Globus pallidus (tissue), 1 donor: ENCODE results near the gene KXD1.
A peak's percentile ranks its signal among the peaks of the same experiment; 100 is the strongest.
"Not testable (repeated sequence)": the region's sequence is repeated elsewhere in the genome, so short reads cannot be mapped to it uniquely, and the experiment has no call there.

Experiments
- DNase-seq: peaks from one replicate; pipeline ENCODE4 v3.0.0-alpha.2; 2015; ENCODE audit warnings: low spot score

The KXD1 gene, protein sequence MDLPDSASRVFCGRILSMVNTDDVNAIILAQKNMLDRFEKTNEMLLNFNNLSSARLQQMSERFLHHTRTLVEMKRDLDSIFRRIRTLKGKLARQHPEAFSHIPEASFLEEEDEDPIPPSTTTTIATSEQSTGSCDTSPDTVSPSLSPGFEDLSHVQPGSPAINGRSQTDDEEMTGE

DNA sequence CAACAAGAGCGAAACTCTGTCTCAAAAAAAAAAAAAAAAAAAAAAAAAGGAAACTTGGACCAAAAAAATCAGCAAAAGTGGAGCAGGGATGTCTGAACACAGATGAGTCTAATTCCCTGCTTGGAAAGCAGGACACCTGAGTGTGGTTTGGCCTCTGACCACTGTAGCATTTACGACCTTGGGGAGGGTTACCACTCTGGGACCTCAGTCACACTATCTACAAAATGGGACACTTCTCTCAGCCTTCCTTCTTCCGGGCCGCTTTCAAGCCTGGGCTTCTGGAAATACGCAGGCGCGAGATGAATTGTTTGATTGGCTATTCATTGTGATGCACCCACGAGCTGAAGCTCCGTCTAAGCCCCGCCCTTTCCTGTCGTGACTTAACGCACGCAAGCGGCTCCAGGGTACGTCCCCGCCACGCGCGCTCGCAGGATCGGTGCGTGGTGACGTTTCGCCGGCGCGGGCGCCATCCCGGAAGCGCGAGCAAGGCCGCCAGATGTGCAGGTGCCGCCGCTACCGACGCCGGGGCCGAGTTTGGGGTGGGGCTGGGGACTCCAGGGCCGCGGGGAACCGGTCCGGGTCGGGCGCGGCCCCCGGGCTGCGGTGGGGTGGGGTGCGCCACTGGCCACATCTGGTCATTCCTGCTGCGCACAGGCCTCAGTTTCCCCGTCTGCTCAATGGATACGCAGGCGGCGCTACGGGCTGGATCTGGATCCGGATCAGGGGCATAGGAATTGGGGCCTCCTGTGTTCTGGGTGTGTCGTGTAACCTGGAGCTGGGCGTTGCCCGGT lies at the start of gene KXD1:
TSS of gene KXD1 (plus strand) at position 460 of the 791 bp plus-strand sequence. CDS start 4,187 bp downstream, outside the sequence.
- peak; percentile 98 for DNase-seq

DNA sequence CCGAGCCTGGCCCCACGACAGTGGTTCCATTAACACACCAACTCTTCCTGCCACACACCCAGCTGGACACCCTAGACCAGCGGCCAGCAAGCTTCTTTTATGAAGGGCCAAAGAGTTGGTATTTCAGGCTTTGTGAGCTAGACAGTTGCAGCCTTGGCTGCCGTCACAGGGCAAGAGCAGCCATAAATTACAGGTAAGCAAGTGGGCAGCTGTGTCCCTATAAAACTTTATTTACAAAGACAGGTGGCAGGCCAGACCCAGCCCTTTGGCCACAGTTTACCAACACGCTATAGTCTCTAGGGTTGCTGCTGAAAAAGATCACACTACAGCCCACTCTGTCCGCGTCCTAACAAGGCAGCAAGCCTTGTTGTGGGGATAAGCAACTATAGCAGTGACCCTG lies 49.1 kb upstream of the KXD1 start:
- no peak for DNase-seq

DNA sequence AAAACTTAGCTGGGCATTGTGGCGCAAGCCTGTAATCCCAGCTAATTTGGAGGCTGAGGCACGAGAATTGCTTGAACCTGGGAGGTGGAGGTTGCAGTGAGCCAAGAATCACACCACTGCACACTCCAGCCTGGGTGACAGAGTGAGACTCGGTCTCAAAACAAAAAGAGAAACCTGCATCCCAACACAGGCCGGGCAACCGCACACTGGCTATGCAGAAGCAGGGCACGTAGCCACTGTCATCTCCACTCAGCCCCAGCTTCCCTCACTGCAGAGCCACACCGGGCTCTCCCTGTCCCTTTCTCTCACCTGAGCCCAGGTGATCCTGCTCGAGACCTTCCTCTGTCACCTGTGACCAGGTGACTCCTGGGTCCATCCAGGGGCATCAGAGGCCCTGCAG lies 47.5 kb upstream of the KXD1 start:
- no peak for DNase-seq

DNA sequence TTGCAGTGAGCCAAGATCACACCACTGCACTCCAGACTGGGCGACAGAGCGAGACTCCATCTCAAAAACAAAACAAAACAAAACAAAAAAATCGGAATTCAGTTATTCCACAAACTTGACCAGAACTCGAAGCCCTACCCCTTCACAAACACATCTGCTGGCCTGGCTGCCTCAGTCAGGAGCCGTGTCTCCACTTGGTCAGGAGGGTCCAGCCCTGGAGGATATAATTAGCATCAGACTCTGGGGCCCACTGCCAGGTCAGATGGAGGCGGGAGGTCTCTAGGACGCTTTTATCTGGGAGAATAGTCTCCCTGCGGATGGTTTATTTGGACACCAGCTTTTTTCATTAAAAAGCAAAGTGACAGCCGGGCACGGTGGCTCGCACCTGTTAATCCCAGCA lies 43.8 kb upstream of the KXD1 start:
- DNase-seq = no peak

DNA sequence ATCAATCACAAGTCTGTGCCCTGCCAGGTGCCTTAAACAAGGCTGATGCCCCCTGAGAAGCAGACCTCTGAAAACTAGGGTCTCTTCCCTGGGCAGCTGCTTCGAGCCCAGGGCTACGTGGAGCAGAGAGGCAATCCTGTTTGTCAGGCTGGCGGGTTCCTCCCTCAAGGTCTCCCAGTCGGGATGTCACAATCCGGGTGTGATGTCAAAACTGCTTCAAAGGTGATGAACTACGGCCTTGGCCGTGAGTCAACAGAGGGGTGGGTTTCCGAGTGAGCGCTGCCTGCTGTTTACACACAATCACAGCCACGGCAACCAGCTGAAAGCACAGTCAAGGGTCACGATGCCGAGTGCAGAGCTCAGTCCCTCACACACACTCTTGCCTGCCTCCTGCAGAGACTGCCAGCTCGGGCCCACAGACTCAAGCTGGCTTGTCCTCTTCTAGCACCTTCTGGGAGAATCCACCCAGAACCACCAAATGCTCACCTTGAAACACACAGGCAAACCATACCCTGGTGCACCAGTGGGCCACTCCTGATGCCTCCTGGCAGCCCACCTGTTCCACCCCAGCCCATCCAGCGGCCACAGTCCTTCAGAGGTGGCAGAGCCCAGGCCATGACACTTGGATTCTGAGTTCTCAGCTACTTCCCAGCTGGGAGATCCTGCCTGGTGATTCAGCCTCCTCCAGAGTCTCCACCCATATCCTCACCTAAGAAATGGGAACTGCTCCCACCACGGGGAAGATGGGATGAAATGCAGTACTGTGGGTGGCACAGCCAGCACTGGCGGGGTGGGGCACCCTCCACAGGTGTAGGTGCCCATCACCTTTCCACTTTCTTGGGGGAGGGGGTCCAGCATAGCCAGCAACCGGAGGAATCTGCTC lies 42.6 kb upstream of the KXD1 start:
- no peak for DNase-seq

DNA sequence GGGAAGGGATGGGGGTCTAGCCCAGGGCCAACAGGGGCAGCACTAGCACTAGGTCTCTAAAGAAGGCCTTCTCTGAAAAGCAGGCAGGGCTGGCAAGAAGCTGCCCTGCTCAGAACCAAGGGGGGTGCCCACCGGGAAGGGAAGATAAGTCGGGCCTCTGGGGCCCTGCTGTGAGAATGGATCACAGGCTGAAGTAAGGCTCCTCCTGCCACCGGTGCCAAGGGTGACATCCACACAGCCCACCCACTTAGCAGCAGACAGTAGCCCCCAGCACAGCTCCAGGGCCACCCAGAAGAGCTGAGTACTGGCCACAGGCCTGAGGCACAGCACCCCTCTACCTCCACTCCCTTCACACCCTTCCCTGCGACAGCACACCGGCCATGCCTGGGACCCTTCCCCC lies 41.7 kb upstream of the KXD1 start:
- no peak for DNase-seq

DNA sequence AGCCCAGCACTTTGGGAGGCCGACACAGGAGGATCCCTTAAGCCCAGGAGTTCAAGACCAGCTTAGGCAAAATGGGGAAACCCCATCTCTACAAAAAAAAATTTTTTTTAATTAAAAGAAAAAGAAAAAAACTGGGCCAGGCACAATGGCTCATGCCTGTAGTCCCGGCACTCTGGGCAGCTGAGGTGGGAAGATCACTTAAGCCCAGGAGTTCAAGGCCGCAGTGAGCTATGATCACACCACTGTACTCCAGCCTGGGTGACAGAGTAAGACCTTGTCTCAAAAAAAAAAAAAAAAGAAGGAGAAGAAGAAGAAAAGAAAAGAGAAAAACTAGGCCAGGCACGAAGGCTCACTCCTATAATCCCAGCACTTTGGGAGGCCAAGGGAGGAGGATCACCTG lies 40.1 kb upstream of the KXD1 start:
- DNase-seq = no peak

DNA sequence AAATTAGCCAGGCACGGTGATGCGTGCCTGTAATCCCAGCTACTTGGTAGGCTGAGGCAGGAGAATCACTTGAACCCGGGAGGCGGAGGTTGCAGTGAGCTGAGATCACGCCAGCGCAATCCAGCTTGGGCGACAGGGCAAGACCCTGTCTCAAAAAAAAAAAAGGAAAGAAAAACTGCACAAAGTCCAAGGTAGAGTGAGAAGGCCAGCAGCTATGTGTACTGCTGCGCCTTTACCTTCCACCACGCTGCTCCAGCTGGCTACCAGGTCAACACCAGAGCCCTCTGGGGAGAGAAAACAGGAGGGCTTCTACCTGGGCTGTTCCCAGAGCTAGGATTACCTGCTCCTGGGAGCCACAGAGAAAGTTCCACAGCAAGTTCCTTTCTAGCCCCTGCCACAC lies 39.0 kb upstream of the KXD1 start:
- DNase-seq = no peak

DNA sequence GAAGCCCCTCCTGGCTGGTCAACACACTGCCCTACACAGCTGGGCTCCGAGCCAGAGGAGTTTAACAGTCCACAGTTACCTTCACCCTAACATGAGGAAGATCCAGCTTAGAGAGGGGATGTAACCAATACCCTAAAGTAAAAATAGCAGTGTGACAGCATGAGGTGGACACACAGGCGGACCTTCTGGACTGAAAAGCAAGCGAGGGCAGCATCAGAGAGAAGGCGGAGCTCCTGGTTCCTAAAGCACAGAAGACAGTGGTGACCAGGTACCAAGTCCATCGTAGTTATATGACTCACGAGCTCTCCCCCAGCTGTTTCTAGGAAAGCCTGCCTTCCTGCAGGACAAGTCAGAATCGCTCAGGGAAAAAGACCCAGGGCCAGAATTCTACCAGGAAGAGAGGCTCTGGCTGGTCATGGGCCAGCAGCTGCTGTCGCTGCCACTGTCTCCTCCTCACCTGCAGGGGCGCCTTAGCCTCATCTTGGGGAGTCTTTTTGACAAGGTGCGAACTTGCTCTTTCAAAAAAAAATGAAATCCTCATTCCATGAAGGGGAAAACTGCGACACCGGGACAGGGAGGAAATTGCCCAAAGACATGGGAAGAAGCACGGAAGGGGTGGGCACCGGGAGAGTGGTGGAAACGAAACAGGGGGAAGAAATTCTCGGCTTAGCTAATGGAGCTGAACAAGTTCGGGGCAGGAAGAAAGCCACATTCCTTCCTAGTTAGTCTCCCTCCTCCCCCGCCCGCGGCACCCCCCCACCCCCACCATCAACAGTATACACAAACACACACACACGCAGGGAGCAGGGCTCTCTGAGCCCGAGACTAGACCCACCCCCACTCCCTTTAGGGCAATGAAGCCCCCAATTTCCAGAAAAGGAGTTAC lies 37.5 kb upstream of the KXD1 start:
- no peak for DNase-seq

DNA sequence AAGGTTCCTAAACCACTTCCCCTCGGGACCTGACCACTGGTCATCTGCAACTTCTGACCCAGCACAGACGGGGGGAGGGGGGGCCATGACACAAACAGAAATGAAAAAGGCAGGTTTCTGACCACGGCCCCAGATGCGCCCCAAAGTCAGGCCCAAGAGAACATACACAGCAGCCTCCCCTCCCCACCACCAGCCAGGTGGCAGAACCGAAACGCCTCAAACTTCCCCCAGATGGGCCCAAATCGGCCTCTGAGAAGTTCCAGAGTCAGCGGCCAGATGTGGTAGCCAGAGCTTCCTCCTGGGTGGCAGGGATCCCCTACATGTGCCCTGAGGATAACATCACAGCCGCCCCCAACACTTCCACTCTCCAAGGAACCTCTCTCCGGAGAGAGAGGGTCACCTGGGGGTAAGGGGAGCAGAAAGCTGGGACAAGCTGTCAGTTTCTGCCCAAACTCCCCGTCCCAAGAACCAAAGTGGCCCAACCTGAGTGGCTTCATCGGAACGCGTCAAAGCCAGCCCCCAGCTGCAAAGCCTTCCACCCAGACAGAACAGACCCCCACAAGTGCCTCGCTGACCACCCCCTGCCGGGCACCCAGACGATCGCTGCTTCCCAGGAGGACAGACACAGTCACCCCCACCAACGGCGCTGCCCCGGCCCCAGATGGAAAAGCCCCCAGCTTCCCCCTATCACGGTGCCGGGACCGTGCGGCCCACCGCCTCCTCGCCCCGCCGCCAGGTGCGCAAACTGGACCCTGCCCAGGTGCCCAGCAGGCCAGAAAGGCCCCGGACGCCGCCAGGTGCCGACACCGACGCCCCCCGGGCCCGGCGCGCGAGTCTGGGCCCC lies 36.6 kb upstream of the KXD1 start:
- DNase-seq = no peak

DNA sequence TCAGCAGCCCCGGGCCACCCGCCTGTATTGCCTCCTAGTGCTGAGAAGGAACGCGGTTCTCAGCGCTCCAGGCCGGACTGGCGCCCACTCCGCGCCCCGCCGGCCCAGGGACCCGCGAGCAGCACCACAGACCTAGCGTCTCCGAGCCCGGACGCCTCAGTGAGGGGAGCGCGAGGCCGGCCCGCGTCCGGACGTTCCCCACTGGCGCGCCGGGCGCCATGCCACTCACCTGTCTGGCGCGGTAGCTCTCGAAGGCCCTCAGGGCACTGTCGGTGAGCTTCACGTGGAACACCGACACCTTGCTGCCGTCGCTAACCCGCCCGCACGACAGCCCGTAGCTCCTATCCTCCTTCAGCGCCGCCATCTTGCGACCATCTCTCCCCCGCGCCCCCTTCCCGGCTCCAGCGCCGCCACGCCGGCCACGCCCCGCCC lies 36.0 kb upstream of the KXD1 start, which contains the start of gene ELL:
TSS of gene ELL (minus strand) at position 379 of the 432 bp plus-strand sequence. CDS start at position 364, 15 bp downstream.
- DNase-seq = no peak

DNA sequence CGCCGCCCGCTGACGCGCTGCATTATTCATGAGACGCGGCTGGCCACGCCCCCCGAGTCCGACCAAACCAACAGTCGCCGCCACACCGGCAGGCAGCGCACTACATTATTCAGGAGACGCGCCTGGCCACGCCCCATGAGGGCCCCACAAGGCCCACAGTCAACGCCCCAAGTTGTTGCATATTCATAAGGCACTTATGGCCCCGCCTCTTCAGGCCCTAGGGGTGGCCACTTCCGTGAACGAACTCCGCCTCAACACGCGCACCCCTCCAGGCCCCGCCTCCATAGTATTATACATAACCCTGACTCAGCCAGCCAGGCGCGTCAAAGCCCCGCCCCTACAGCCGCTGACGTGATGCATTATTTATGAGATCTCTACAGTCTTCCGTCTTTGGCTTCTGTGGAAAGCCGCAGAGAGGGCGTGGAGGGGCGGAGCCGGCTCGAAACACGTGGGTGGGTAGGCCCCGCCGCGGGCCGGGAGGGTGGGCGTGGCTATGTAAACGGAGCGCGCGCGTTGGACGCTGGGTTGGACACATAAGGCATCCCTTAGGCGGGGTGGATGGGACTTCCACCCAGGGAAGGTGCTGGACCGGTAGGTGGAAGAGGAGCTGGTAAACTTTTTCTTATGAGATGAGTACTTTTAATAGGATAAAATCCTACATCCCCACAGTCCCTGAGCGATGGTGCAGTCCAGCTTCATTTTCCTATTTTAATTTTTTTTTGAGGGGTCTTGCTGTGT lies 35.4 kb upstream of the KXD1 start:
- DNase-seq = peak; percentile 100

DNA sequence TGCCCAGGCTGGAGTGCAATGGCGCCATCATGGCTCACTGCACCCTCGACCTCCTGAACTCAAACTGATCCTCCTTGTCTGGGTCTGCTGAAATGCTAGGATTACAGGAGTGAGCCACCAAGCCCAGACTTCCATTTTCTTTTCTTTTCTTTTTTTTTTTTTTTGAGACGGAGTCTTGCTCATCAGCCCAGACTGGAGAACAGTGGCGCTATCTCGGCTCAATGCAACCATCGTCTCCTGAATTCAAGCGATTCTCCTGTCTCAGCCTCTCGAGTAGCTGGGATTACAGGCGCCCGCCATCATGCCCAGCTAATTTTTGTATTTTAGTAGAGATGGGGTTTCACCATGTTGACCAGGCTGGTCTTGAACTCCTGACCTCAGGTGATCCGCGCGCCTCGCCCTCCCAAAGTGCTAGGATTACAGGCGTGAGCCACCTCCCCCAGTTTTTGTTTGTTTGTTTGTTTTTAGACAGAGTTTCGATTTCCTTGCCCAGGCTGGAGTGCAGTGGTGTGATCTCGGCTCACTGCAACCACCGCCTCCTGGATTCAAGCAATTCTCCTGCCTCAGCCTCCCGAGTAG lies 34.7 kb upstream of the KXD1 start:
- DNase-seq = not testable (repeated sequence)

DNA sequence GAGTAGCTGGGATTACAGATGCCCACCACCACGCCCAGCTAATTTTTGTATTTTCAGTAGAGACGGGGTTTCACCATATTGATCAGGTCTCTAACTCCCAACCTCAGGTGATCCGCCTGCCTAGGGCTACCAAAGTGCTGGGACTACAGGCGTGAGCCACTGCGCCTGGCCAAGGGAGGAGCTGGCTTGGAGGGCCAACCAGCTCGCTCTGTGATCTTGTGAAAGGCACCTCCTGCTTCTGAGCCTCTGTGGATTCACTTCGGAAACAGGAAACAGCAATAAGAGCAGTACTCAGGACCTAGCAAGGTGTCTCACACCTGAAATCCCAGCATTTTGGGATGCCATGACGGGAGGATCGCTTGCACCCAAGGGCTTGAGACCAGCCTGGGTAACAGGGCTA lies 33.8 kb upstream of the KXD1 start:
- DNase-seq = no peak

DNA sequence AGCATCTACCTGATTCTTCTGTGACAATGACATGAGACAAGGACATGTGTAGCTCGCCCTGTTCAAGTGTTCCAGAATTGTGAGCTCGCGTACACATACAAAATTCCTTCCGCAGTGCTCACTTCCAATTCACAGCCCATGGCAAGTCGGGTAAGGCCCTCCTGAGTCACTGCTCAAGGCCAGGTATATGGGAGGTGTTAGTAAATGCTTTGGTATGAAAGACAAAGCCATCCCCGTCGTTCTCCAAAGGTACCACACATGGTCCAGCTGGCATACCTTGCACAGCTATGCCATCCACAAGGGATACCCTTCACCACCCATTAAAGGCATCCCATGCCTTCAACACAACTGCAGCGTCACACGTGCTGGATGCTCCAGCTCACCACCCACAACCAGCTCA lies 31.4 kb upstream of the KXD1 start:
- no peak for DNase-seq

DNA sequence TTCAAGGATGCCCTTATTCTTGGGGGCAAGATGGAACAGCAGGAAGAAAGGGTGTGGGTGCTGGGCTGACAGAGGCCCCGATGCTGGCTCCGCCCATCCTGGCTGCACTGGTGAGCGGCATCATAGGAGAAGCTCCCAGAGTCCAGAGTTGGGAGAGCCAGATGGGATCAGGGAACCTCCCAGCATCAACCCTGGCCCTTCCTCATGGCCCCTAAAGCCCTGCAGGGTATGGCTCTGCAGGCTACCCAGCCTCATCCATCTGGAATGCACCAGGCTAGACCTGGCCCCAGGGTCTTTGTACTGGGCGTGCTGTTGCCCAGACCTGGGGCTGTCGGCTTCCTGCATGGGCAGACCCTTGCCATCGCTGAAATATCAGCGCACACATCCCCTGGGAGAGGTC lies 27.9 kb upstream of the KXD1 start:
- DNase-seq = no peak

DNA sequence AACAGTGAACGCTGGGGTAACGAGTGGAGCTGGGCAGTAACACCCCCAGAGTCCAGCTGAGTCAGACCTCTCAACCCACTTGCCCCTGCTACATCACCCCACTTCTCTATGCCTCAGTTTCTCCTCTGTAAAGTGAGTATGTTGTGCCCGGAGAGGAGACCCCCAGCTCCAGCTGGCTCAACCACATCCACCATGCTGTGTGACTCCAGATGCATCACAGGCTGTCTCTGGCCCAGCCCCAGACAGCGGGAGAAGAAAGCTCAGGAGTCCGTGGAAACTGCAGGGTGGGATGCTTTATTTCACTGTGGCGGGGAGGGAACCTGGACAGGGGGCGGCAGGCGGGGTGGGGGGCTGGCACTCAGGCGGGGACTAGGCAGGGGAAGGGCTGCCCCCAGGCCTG lies 26.2 kb upstream of the KXD1 start:
- no peak for DNase-seq

DNA sequence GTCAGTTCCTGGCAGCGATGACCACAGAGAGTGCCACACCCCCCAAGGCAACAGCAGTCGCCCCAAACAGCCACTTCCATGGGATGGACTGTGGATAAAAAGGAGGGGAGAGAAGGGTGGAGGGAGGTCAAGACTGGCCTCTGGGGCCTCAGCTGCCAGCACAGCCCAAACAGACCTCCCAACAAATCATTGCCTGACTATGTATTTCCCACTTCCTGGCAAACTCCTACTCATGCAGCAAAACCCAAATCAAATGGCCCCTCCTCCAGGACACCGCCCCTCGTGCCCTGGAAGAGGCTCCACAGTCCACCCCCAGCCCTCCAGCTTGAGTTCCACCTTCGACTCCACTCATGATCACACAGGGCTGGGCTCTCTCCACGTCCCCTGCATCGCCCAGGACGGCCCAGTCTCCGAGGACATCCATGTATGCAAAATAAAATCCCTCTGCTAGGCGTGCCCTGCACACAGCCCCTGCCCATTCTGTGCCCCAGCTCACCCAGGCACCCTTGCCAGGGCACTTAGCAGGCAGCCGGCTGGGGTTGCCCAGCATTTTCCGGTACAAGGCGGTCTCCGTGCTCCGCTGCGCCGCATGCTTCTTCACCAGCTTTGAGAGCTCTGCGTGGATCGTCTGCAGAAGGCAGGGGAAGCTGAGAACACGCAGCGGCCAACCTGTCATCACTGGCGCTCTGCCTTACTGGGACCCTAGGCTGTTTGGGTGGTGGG lies 25.3 kb upstream of the KXD1 start:
- no peak for DNase-seq

DNA sequence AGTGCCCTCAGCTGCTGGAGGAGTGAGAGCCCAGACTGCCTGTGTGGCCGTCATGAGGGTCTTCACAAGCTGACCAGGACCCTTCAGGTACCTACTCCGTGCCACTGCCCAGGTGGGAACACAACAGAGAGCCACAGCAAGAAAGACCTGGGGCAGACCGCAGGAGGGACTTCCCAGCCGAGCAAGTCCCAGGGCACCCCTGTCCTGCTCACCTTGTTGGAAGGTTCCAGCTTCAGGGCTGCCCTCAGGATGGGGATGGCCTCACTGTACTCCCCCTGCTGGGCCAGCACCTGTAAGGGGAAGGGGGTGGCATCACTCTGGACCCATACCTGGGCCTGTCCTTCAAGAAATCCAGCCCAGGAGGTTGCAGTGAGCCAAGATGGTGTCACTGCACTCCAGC lies 24.6 kb upstream of the KXD1 start:
- no peak for DNase-seq
